ENCODE data around the gene RPA3. TPM values are rescaled to one million over a fixed set of nuclear protein-coding genes. Genes with fewer than 3 reads are reported as not detected.

RPA3 gene
- total RNA-seq, 4 donors from 2014 or later = 5.3 to 19.2 (median 18.6) TPM

GRCh38 chr7:7736671-7737070, 18.3 kb upstream of the RPA3 start:
- DNase-seq = no peak
- no peak for TF ChIP-seq CTCF (IDR thresholded peaks at IDR 0.05)
- TF ChIP-seq POLR2A (IDR thresholded peaks at IDR 0.05) = no peak
- Histone ChIP-seq H3K27me3 (no peaks in the 10 kb centered on the region), H3K36me3 (no peaks in the 10 kb centered on the region), H3K4me3 (no peak overlapping the region), H3K4me1 (no peaks in the 10 kb centered on the region), H3K27ac (no peak overlapping the region), H3K9me3 (no peaks in the 10 kb centered on the region)
- intact Hi-C loops (cut with DNase I; ENCODE audit: low total_unique reads) = no loop called here

DNA sequence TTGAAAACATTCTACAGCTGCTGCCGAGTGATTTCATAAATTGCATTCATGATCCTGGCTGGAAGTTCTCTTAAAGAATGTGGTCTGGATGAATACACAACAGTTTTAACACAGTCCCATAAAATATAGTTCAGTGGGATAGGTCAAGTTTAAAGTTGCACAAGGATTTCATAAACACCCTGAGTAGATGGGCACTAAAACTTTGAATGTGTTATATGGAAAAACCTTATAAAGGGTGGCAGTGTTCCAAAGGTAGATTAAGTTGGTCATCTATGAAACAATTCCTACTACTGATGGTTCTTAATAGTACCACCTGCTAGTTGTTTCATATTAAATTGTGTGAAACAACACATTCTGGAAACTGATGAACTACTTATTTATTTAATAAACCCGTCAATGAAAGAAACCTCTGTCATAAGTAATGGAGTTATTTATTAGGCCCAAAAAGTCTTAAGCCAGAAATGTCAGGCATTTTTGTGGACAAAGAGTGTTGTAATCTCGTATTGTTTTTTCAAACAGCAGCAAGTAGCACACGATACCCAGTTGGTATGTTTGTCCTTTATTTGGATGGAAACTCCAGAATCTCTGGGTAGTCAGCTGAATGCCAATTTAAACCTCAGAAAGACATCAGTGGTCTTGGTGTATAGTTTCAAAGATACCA, 14.3 kb upstream of the RPA3 start:
- no peaks in the 10 kb centered on the region for H3K9me3 ChIP-seq
- no peaks in the 10 kb centered on the region for H3K36me3 ChIP-seq
- no peak overlapping the region for H3K4me3 ChIP-seq
- intact Hi-C loops (cut with DNase I; ENCODE audit: low total_unique reads) = no loop called here
- peak overlapping the region; percentile 50 to 70 for H3K27ac ChIP-seq
- H3K27me3 ChIP-seq = no peaks in the 10 kb centered on the region
- H3K4me1 ChIP-seq = no peaks in the 10 kb centered on the region
- no peak for TF ChIP-seq POLR2A (IDR thresholded peaks at IDR 0.05)
- no peak for TF ChIP-seq CTCF (IDR thresholded peaks at IDR 0.05)
- no peak for DNase-seq

- intact Hi-C loops (cut with DNase I; ENCODE audit: low total_unique reads) = no loop called here
- Histone ChIP-seq H3K9me3 (no peaks in the 10 kb centered on the region), H3K27ac (peak overlapping the region; percentile 20 to 70), H3K27me3 (no peaks in the 10 kb centered on the region), H3K4me1 (no peaks in the 10 kb centered on the region), H3K36me3 (no peaks in the 10 kb centered on the region), H3K4me3 (no peak overlapping the region)
- no peak for DNase-seq
- TF ChIP-seq CTCF (IDR thresholded peaks at IDR 0.05) = no peak
- no peak for TF ChIP-seq POLR2A (IDR thresholded peaks at IDR 0.05)
These were observed 13.3 kb upstream of the RPA3 start for GRCh38 chr7:7731732-7732131.

- Histone ChIP-seq H3K4me3 (no peak overlapping the region), H3K36me3 (no peaks in the 10 kb centered on the region), H3K4me1 (no peaks in the 10 kb centered on the region), H3K27ac (no peak overlapping the region), H3K9me3 (no peaks in the 10 kb centered on the region), H3K27me3 (no peaks in the 10 kb centered on the region)
- TF ChIP-seq CTCF (IDR thresholded peaks at IDR 0.05) (no peak), POLR2A (IDR thresholded peaks at IDR 0.05) (no peak)
- intact Hi-C loops (cut with DNase I; ENCODE audit: low total_unique reads) = no loop called here
- DNase-seq = no peak
These were observed 2.6 kb upstream of the RPA3 start for GRCh38 chr7:7720750-7721621.

GRCh38 chr7:7720193-7720592, 1.8 kb upstream of the RPA3 start:
- no peak for DNase-seq

More at GRCh38 chr7:7720193-7720592, 1.8 kb upstream of the RPA3 start:
- Histone ChIP-seq H3K36me3 (no peaks in the 10 kb centered on the region), H3K4me1 (no peaks in the 10 kb centered on the region), H3K4me3 (no peak overlapping the region), H3K27me3 (no peaks in the 10 kb centered on the region), H3K9me3 (no peaks in the 10 kb centered on the region), H3K27ac (peak overlapping the region in 1 of 2 donors; percentile 10)
- TF ChIP-seq CTCF (IDR thresholded peaks at IDR 0.05) (no peak), POLR2A (IDR thresholded peaks at IDR 0.05) (no peak)
- intact Hi-C loops (cut with DNase I; ENCODE audit: low total_unique reads) = no loop called here

All from uterus (tissue), 4 donors.